ENCODE results near the gene PHC1. TPM values are rescaled to one million over a fixed set of nuclear protein-coding genes. Genes with fewer than 3 reads are reported as not detected.
A peak's percentile ranks its signal among the peaks of the same experiment; 100 is the strongest.

Gene PHC1
- polyA plus RNA-seq, 1 experiment, result 26.7 TPM

- Histone ChIP-seq H3K36me3 (ENCODE audit: control insufficient read depth, insufficient read depth, low read length) (no peaks in the 10 kb centered on the region), H3K4me3 (ENCODE audit: low read depth, low read length) (no peak overlapping the region), H3K27me3 (ENCODE audit: control insufficient read depth, insufficient read depth, low read length) (no peaks in the 10 kb centered on the region)
- no peak for DNase-seq (ENCODE audit: low read depth)
- TF ChIP-seq, protein P1, sequence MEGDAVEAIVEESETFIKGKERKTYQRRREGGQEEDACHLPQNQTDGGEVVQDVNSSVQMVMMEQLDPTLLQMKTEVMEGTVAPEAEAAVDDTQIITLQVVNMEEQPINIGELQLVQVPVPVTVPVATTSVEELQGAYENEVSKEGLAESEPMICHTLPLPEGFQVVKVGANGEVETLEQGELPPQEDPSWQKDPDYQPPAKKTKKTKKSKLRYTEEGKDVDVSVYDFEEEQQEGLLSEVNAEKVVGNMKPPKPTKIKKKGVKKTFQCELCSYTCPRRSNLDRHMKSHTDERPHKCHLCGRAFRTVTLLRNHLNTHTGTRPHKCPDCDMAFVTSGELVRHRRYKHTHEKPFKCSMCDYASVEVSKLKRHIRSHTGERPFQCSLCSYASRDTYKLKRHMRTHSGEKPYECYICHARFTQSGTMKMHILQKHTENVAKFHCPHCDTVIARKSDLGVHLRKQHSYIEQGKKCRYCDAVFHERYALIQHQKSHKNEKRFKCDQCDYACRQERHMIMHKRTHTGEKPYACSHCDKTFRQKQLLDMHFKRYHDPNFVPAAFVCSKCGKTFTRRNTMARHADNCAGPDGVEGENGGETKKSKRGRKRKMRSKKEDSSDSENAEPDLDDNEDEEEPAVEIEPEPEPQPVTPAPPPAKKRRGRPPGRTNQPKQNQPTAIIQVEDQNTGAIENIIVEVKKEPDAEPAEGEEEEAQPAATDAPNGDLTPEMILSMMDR (IDR thresholded peaks at IDR 0.05; ENCODE audit: insufficient read depth, low read depth, low read length), result no peak
- ChIA-PET POLR2A (no interaction called here), CTCF (no interaction called here)
Measured at GRCh38 chr12:8909752-8910151, 4.6 kb upstream of the PHC1 start.

- ChIA-PET POLR2A (no interaction called here), CTCF (interaction anchor here (1.2 to 1.4 kb wide), 2 partner anchors 21 to 37 kb away, joined by 3 to 7 read pairs; partner anchors contain the start of gene M6PR)
Measured at GRCh38 chr12:8911606-8912268, 2.6 kb upstream of the PHC1 start.

GRCh38 chr12:8912914-8913313 is 1.4 kb upstream of the PHC1 start:
- ChIA-PET CTCF (interaction anchor here (0.7 to 1.2 kb wide), 3 partner anchors 23 to 85 kb away, joined by 3 to 5 read pairs (median 4); partner anchors contain the start of gene M6PR), POLR2A (interaction anchor here (0.7 kb wide), 1 partner anchor 255 kb away, joined by 4 read pairs; no protein-coding TSS in a partner anchor)
- Histone ChIP-seq H3K36me3 (ENCODE audit: control insufficient read depth, insufficient read depth, low read length) (no peaks in the 10 kb centered on the region), H3K4me3 (ENCODE audit: low read depth, low read length) (no peak overlapping the region), H3K27me3 (ENCODE audit: control insufficient read depth, insufficient read depth, low read length) (no peaks in the 10 kb centered on the region)
- TF ChIP-seq, protein P1 (IDR thresholded peaks at IDR 0.05; ENCODE audit: insufficient read depth, low read depth, low read length), result no peak
- no peak for DNase-seq (ENCODE audit: low read depth)

More at GRCh38 chr12:8911606-8912268, 2.6 kb upstream of the PHC1 start:
- Histone ChIP-seq H3K27me3 (ENCODE audit: control insufficient read depth, insufficient read depth, low read length) (no peaks in the 10 kb centered on the region), H3K4me3 (ENCODE audit: low read depth, low read length) (no peak overlapping the region), H3K36me3 (ENCODE audit: control insufficient read depth, insufficient read depth, low read length) (no peaks in the 10 kb centered on the region)
- no peak for DNase-seq (ENCODE audit: low read depth)
- TF ChIP-seq, protein P1 (IDR thresholded peaks at IDR 0.05; ENCODE audit: insufficient read depth, low read depth, low read length), result no peak

DNA sequence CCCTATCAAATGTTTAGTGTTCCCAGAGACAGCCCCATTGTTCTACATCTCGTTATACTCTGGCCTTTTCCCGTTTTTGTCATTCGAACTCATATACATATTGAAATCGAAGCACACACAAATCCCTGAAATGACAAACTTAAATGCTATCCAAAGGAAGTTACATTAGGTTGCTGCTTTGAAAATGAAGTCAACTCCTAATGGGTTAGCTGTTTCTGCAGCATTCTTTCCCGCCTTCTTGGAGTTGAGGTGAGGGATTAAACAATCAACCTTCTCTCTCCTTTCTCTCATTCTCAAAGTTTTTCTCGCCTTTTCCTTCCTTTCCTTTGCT is 642 bp upstream of the PHC1 start:
- CTCF ChIA-PET, result interaction anchor here (1.0 to 1.4 kb wide), 2 partner anchors 19 to 23 kb away, joined by 3 to 5 read pairs; no protein-coding TSS in a partner anchor
- no peak for DNase-seq (ENCODE audit: low read depth)
- POLR2A ChIA-PET, result no interaction called here
- H3K4me3 ChIP-seq (ENCODE audit: low read depth, low read length), result peak overlapping the region; percentile 71
- H3K27me3 ChIP-seq (ENCODE audit: control insufficient read depth, insufficient read depth, low read length), result no peaks in the 10 kb centered on the region
- no peaks in the 10 kb centered on the region for H3K36me3 ChIP-seq (ENCODE audit: control insufficient read depth, insufficient read depth, low read length)
- TF ChIP-seq, protein P1 (IDR thresholded peaks at IDR 0.05; ENCODE audit: insufficient read depth, low read depth, low read length), result no peak

DNA sequence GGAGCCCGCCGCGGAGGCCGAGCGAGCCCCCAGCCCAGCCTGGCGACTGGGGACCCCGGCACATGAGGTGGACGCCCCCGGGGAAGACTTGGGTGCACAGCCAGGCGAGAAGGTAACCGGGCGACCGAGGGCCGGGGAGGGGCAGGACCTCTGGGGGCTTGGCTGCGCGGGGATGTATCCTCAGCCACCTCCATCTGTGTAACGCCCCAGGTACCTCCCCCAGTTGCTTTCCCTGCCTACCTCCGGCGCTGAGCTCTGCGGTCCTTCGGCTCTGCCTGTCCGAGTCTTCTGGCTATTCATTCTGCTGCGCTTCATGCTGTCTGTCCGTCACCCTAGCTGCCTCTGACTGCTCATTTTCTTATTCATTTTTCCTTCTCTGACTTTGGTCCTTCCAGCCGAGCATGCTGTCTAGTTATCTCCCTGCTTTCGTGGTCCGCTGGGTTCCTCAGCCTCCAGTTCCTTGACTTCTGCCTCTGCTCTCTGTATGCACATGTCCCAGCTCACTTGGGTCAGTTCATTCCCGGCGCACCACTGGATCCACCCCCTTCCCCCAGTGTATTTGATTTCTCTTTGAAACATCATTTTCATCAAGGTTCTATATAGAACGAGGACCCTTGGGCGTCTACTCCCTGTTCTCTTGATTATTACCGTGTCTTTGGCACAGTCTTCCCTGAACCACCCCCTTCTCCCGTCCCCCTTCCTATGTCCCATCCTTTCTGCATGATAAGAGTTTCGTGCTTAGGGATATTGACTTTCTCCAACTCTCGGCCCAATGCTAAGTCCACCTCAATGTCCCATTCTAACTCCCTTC is 612 bp downstream of the PHC1 start:
- POLR2A ChIA-PET, result interaction anchor here (0.5 kb wide), 1 partner anchor 252 kb away, joined by 3 read pairs; the partner anchor contains the start of gene MFAP5
- DNase-seq (ENCODE audit: low read depth), result no peak
- TF ChIP-seq, protein P1 (IDR thresholded peaks at IDR 0.05; ENCODE audit: insufficient read depth, low read depth, low read length), result no peak
- H3K4me3 ChIP-seq (ENCODE audit: low read depth, low read length), result peak overlapping the region; percentile 88
- CTCF ChIA-PET, result interaction anchor here (0.7 to 1.7 kb wide), 3 partner anchors 20 to 27 kb away, joined by 3 to 5 read pairs (median 3); no protein-coding TSS in a partner anchor
- H3K36me3 ChIP-seq (ENCODE audit: control insufficient read depth, insufficient read depth, low read length), result no peaks in the 10 kb centered on the region
- no peaks in the 10 kb centered on the region for H3K27me3 ChIP-seq (ENCODE audit: control insufficient read depth, insufficient read depth, low read length)

All from BJ (cell line).